Adrenal gland (tissue), 5 donors: Measurements from ENCODE around the gene NDUFA11.

ENCODE experiments used
- CTCF ChIP-seq, 6 experiments: fragments of 450-650 bp in 4 of 6; fragments of 200-600 bp in 2 of 6; sonication (generic) in 1 of 6; IDR thresholded peaks; 1 replicate in 5 of 6; 2 replicates in 1 of 6; pipeline versions ENCODE4 v1.5.1 to v1.8.0; 2016 to 2021; ENCODE audit warnings: antibody characterized with exemption in 6 of 6, mild to moderate bottlenecking in 2 of 6, moderate library complexity in 1 of 6
- POLR2A ChIP-seq, 2 donors: fragments of 450-650 bp; IDR thresholded peaks; one replicate each; pipeline ENCODE4 v1.6.1; 2017; ENCODE audit warnings: antibody characterized with exemption in 2 of 2, mild to moderate bottlenecking in 2 of 2, moderate library complexity in 1 of 2
- donor health status: DM: no; HTN: no; CAD: no.

GRCh38 chr19:5941673-5942072 lies 38.1 kb upstream of the NDUFA11 start:
- no peak for TF ChIP-seq POLR2A (IDR thresholded peaks at IDR 0.05)
- TF ChIP-seq CTCF (IDR thresholded peaks at IDR 0.05) = no peak
